WTC11 (cell line): ENCODE results near the gene STX19.

ENCODE experiments used
- ATF1 ChIP-seq: sonication (generic); formaldehyde crosslinking; IDR thresholded peaks from 2 replicates; pipeline ENCODE4 v1.8.1; 2023; ENCODE audit warnings: mild to moderate bottlenecking, moderate library complexity, missing genetic modification reagents
- HMGA2 ChIP-seq: fragments of 250-450 bp; sonication (Bioruptor Pico); IDR thresholded peaks from 2 replicates; pipeline ENCODE4 v1.4.0; 2021; ENCODE audit warnings: mild to moderate bottlenecking, moderate library complexity
- KAT7 ChIP-seq: sonication (generic); formaldehyde crosslinking; IDR thresholded peaks from 2 replicates; pipeline ENCODE4 v1.8.1; 2023; ENCODE audit warnings: missing genetic modification reagents, mild to moderate bottlenecking, borderline replicate concordance
- SP1 ChIP-seq: sonication (generic); formaldehyde crosslinking; conservative IDR thresholded peaks from 2 replicates; pipeline ENCODE4 v1.8.1; 2022; ENCODE audit warnings: missing genetic modification reagents
- ZBTB21 ChIP-seq: sonication (generic); formaldehyde crosslinking; IDR thresholded peaks from 2 replicates; pipeline ENCODE4 v1.8.1; 2023; ENCODE audit warnings: mild to moderate bottlenecking, missing genetic modification reagents, borderline replicate concordance
- ZNF219 ChIP-seq: sonication (generic); formaldehyde crosslinking; IDR thresholded peaks from 2 replicates; pipeline ENCODE4 v1.8.0; 2023; ENCODE audit warnings: missing genetic modification reagents, mild to moderate bottlenecking, borderline replicate concordance
- ZNF416 ChIP-seq: fragments of 250-450 bp; sonication (Bioruptor Pico); IDR thresholded peaks from 2 replicates; pipeline ENCODE4 v1.9.0; 2021; ENCODE audit warnings: mild to moderate bottlenecking, inconsistent platforms
- TF ChIP-seq, protein P1 (sequence below): fragments of 200-600 bp; IDR thresholded peaks from 2 replicates; pipeline ENCODE4 v1.8.0; 2022; ENCODE audit warnings: antibody characterized with exemption
- TF ChIP-seq, protein P2 (sequence below): sonication (generic); formaldehyde crosslinking; IDR thresholded peaks from 2 replicates; pipeline ENCODE4 v1.8.1; 2022; ENCODE audit warnings: low read depth, missing genetic modification reagents, borderline replicate concordance
- TF ChIP-seq, protein P3 (sequence below): sonication (generic); formaldehyde crosslinking; IDR thresholded peaks from 2 replicates; pipeline ENCODE4 v1.8.1; 2023; ENCODE audit warnings: mild to moderate bottlenecking, missing genetic modification reagents, moderate library complexity
- TF ChIP-seq, protein P4 (sequence below): sonication (generic); formaldehyde crosslinking; IDR thresholded peaks from 2 replicates; pipeline ENCODE4 v1.8.0; 2023; ENCODE audit warnings: missing genetic modification reagents
- TF ChIP-seq, protein P5 (sequence below): sonication (generic); formaldehyde crosslinking; IDR thresholded peaks from 2 replicates; pipeline ENCODE4 v1.8.1; 2022; ENCODE audit warnings: mild to moderate bottlenecking, moderate library complexity, missing genetic modification reagents
- TF ChIP-seq, protein P6 (sequence below): sonication (generic); formaldehyde crosslinking; IDR thresholded peaks from 2 replicates; pipeline ENCODE4 v1.8.1; 2023; ENCODE audit warnings: mild to moderate bottlenecking, moderate library complexity, missing genetic modification reagents

DNA sequence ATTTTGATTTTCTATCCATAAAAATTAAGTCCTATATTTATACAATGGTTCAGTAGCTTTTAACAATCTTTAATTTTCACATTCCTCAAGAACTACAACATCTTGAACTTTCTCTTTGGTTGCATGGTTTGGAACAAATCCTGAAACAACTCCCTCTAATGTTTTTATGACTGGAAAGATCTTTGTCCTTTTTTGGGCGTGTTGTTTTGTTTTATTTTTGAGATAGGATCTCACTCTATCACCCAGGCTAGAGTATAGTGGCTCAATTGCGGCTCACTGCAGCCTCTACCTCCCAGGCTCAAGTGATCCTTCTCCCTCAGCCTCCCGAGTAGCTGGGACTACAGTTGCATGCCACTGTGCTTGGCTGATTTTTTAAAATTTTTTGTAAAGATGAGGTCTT lies 4.0 kb downstream of the STX19 start:
- TF ChIP-seq, protein P1, sequence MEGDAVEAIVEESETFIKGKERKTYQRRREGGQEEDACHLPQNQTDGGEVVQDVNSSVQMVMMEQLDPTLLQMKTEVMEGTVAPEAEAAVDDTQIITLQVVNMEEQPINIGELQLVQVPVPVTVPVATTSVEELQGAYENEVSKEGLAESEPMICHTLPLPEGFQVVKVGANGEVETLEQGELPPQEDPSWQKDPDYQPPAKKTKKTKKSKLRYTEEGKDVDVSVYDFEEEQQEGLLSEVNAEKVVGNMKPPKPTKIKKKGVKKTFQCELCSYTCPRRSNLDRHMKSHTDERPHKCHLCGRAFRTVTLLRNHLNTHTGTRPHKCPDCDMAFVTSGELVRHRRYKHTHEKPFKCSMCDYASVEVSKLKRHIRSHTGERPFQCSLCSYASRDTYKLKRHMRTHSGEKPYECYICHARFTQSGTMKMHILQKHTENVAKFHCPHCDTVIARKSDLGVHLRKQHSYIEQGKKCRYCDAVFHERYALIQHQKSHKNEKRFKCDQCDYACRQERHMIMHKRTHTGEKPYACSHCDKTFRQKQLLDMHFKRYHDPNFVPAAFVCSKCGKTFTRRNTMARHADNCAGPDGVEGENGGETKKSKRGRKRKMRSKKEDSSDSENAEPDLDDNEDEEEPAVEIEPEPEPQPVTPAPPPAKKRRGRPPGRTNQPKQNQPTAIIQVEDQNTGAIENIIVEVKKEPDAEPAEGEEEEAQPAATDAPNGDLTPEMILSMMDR = no peak
- TF ChIP-seq, protein P2, sequence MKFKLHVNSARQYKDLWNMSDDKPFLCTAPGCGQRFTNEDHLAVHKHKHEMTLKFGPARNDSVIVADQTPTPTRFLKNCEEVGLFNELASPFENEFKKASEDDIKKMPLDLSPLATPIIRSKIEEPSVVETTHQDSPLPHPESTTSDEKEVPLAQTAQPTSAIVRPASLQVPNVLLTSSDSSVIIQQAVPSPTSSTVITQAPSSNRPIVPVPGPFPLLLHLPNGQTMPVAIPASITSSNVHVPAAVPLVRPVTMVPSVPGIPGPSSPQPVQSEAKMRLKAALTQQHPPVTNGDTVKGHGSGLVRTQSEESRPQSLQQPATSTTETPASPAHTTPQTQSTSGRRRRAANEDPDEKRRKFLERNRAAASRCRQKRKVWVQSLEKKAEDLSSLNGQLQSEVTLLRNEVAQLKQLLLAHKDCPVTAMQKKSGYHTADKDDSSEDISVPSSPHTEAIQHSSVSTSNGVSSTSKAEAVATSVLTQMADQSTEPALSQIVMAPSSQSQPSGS (CRISPR knock-in tag) = no peak
- no peak for TF ChIP-seq ZNF416 (CRISPR knock-in tag)
- TF ChIP-seq ATF1 (CRISPR knock-in tag) = no peak
- no peak for TF ChIP-seq KAT7
- TF ChIP-seq, protein P3, sequence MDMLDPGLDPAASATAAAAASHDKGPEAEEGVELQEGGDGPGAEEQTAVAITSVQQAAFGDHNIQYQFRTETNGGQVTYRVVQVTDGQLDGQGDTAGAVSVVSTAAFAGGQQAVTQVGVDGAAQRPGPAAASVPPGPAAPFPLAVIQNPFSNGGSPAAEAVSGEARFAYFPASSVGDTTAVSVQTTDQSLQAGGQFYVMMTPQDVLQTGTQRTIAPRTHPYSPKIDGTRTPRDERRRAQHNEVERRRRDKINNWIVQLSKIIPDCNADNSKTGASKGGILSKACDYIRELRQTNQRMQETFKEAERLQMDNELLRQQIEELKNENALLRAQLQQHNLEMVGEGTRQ (CRISPR knock-in tag) = no peak
- TF ChIP-seq SP1 (CRISPR knock-in tag) = no peak
- TF ChIP-seq HMGA2 (CRISPR knock-in tag) = no peak
- TF ChIP-seq, protein P4, sequence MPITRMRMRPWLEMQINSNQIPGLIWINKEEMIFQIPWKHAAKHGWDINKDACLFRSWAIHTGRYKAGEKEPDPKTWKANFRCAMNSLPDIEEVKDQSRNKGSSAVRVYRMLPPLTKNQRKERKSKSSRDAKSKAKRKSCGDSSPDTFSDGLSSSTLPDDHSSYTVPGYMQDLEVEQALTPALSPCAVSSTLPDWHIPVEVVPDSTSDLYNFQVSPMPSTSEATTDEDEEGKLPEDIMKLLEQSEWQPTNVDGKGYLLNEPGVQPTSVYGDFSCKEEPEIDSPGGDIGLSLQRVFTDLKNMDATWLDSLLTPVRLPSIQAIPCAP = no peak
- TF ChIP-seq, protein P5, sequence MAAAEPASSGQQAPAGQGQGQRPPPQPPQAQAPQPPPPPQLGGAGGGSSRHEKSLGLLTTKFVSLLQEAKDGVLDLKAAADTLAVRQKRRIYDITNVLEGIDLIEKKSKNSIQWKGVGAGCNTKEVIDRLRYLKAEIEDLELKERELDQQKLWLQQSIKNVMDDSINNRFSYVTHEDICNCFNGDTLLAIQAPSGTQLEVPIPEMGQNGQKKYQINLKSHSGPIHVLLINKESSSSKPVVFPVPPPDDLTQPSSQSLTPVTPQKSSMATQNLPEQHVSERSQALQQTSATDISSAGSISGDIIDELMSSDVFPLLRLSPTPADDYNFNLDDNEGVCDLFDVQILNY = no peak
- TF ChIP-seq ZBTB21 (CRISPR knock-in tag) = no peak
- no peak for TF ChIP-seq ZNF219 (CRISPR knock-in tag)
- TF ChIP-seq, protein P6, sequence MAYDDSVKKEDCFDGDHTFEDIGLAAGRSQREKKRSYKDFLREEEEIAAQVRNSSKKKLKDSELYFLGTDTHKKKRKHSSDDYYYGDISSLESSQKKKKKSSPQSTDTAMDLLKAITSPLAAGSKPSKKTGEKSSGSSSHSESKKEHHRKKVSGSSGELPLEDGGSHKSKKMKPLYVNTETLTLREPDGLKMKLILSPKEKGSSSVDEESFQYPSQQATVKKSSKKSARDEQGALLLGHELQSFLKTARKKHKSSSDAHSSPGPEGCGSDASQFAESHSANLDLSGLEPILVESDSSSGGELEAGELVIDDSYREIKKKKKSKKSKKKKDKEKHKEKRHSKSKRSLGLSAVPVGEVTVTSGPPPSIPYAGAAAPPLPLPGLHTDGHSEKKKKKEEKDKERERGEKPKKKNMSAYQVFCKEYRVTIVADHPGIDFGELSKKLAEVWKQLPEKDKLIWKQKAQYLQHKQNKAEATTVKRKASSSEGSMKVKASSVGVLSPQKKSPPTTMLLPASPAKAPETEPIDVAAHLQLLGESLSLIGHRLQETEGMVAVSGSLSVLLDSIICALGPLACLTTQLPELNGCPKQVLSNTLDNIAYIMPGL (CRISPR knock-in tag) = no peak
